ENCODE measurements around the gene RAB7A.

GRCh38 chr3:128824132-128824850 lies 98.3 kb downstream of the RAB7A start:
- no peak for TF ChIP-seq ARNT (IDR thresholded peaks at IDR 0.05)
- no peak for TF ChIP-seq FOXM1 (IDR thresholded peaks at IDR 0.05; ENCODE audit: borderline replicate concordance)

All from HEK293T (cell line).